PFSK-1 (cell line): Measurements from ENCODE around the gene RPL27A.

Experiments used
- FOXP2 ChIP-seq: optimal IDR thresholded peaks from 2 replicates; pipeline ENCODE3; 2011; ENCODE audit warnings: borderline replicate concordance, control low read depth, inconsistent platforms; ENCODE audit not compliant: insufficient read depth; ENCODE audit errors: extremely low read length, extremely low read depth
- POLR2AphosphoS5 ChIP-seq: IDR thresholded peaks from 2 replicates; pipeline ENCODE4 v1.6.1; 2012; ENCODE audit warnings: low read depth, mild to moderate bottlenecking, control low read depth, low read length, moderate library complexity
- SIN3A ChIP-seq: IDR thresholded peaks from 2 replicates; pipeline ENCODE4 v1.6.1; 2012; ENCODE audit warnings: mild to moderate bottlenecking, low read length, moderate library complexity, borderline replicate concordance; ENCODE audit not compliant: insufficient read depth
- TAF1 ChIP-seq: IDR thresholded peaks from 2 replicates; pipeline ENCODE4 v1.6.1; 2012; ENCODE audit warnings: low read length, control low read depth, borderline replicate concordance; ENCODE audit not compliant: insufficient read depth
- TF ChIP-seq, protein P1 (sequence below), 2 experiments: IDR thresholded peaks; 2 replicates each; pipeline versions ENCODE4 v1.6.1 to v1.8.0; 2011 to 2012; ENCODE audit warnings: low read depth in 2 of 2, low read length in 2 of 2, control low read depth in 1 of 2, inconsistent platforms in 1 of 2, mild to moderate bottlenecking in 1 of 2, moderate library complexity in 1 of 2; ENCODE audit not compliant: insufficient read depth in 1 of 2

The RPL27A gene

DNA sequence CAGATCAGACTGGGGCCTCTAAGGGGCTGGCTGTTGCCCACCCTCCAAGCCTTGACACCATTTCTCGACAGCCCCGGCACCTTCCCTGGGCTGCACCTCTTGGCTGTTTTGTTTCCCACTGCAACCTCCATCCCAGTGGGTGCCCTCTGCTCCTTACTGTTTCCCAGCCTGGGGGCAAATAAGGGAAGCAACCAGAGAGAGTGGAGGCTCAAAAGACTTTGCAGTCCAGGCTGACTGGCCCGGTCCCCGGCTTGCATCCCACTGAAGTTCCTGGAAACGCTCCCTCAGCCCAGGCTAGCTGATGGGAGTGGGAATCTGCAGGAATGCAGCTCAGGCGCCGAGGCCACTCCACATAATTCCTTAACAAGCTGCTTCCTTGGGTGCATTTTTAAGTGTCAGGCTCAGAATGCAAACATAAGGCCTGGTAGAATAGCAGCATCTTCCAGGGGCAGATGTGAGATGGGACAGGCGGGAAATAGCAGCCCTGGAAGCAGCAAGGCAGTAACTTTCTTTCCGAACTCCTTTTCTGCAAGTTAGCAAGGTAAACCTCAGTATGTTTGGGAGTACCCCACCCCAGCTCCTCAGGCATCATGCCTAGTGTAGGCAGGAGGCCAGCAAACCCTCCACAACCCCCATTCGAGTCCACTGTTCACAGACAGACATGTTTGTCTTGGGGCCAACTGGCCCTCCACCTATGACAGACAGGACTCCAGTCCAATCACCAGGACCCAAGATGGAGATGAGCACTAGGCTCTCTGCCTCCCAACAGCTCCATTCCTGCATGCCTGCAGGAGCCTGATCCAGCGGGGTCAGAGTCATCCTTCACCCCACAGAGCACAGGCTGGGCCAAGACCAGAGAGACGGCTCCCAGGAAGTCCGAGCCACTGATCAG, 39.3 kb downstream of the RPL27A start:
- TF ChIP-seq TAF1 = no peak
- TF ChIP-seq POLR2AphosphoS5 = no peak
- TF ChIP-seq SIN3A = no peak
- no peak for TF ChIP-seq FOXP2
- TF ChIP-seq, protein P1, sequence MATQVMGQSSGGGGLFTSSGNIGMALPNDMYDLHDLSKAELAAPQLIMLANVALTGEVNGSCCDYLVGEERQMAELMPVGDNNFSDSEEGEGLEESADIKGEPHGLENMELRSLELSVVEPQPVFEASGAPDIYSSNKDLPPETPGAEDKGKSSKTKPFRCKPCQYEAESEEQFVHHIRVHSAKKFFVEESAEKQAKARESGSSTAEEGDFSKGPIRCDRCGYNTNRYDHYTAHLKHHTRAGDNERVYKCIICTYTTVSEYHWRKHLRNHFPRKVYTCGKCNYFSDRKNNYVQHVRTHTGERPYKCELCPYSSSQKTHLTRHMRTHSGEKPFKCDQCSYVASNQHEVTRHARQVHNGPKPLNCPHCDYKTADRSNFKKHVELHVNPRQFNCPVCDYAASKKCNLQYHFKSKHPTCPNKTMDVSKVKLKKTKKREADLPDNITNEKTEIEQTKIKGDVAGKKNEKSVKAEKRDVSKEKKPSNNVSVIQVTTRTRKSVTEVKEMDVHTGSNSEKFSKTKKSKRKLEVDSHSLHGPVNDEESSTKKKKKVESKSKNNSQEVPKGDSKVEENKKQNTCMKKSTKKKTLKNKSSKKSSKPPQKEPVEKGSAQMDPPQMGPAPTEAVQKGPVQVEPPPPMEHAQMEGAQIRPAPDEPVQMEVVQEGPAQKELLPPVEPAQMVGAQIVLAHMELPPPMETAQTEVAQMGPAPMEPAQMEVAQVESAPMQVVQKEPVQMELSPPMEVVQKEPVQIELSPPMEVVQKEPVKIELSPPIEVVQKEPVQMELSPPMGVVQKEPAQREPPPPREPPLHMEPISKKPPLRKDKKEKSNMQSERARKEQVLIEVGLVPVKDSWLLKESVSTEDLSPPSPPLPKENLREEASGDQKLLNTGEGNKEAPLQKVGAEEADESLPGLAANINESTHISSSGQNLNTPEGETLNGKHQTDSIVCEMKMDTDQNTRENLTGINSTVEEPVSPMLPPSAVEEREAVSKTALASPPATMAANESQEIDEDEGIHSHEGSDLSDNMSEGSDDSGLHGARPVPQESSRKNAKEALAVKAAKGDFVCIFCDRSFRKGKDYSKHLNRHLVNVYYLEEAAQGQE (IDR thresholded peaks at IDR 0.05; ENCODE audit: insufficient read depth in 1 of 2, low read depth in 2 of 2, low read length in 2 of 2) = no peak

DNA sequence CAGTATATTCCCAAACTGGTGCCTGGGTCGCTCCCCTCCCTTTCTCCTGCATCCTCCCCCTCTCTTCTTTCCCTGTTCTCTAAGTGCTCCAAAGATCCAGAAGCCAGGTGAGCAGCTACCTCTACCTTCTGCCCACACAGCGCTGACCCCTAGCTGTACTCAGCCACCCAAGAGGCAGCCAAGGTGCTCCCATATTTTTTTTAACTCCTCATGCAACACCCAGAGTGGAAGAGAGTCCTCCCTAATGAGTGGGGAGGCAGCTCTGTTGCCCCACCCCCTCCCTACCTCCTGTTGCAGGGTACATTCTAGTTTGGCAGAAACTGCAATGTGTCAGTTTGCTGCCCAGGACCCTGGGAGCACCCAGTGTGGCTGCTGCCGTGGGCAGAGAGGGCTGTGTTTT, 40.2 kb downstream of the RPL27A start:
- TF ChIP-seq, protein P1 (IDR thresholded peaks at IDR 0.05; ENCODE audit: insufficient read depth in 1 of 2, low read depth in 2 of 2, low read length in 2 of 2) = no peak
- TF ChIP-seq TAF1 = no peak
- no peak for TF ChIP-seq POLR2AphosphoS5
- TF ChIP-seq SIN3A = no peak
- no peak for TF ChIP-seq FOXP2

DNA sequence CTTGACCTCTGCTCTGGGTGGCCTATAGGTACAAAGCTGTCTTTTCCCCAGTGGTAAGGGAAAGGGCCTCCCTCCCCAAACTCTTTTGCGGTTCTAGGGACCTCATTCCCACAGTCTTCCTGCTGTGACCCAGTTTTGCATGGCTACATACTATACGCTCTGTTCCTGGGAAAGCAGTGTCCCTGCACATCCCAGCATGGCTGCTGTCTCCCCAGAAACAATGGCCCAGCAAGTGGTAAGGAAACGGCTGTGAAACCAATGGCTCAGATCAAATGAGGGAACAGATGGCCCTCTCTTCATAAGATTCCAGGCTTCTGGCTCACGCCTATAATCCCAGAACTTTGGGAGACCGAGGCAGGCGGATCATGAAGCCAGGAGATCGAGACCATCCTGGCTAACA, 41.1 kb downstream of the RPL27A start:
- TF ChIP-seq TAF1 (no peak), FOXP2 (no peak), SIN3A (no peak), POLR2AphosphoS5 (no peak)
- TF ChIP-seq, protein P1 (IDR thresholded peaks at IDR 0.05; ENCODE audit: insufficient read depth in 1 of 2, low read depth in 2 of 2, low read length in 2 of 2) = no peak

DNA sequence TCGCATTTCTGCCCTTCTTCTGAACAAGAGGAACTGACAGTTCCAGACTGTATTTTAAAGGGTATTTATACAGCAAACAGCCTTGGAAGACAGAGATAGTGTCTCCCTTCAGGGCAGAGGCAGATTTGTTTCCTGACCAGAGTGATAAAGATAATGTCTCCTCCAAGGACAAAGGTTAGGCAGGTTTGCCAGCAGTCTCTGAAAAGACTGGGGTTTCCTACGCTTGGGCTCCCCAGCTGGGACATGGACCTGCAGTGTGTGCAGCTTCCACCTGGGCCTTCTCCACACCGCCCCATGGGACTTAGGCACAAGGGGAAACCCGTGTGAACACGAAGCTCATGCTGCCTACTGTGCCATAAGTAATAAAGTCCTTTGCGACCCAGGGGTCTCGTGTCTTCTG, 42.1 kb downstream of the RPL27A start:
- TF ChIP-seq, protein P1 (IDR thresholded peaks at IDR 0.05; ENCODE audit: insufficient read depth in 1 of 2, low read depth in 2 of 2, low read length in 2 of 2) = no peak
- TF ChIP-seq FOXP2 = no peak
- no peak for TF ChIP-seq SIN3A
- TF ChIP-seq POLR2AphosphoS5 = no peak
- no peak for TF ChIP-seq TAF1
